H1 (cell line): Measurements from ENCODE around the gene GRIFIN. TPM values are rescaled to one million over a fixed set of nuclear protein-coding genes. Genes with fewer than 3 reads are reported as not detected.

Source experiments
- HDAC2 ChIP-seq, 2 experiments: fragments of 300-600 bp in 1 of 2; sonication (generic) in 1 of 2; IDR thresholded peaks; 2 replicates each; pipeline ENCODE4 v1.6.1; 2011 to 2012; ENCODE audit warnings: low read depth in 2 of 2, low read length in 2 of 2, mild to moderate bottlenecking in 2 of 2, moderate library complexity in 2 of 2, borderline replicate concordance in 1 of 2, inconsistent platforms in 1 of 2
- RNF2 ChIP-seq: fragments of 200-900, 300-1000 bp; sonication (generic); IDR thresholded peaks from 2 replicates; pipeline ENCODE4 v1.7.1; 2016; ENCODE audit warnings: borderline replicate concordance, low read depth, mild to moderate bottlenecking, antibody characterized with exemption, low read length; ENCODE audit not compliant: poor library complexity, severe bottlenecking; ENCODE audit errors: missing control alignments
- polyA plus RNA-seq, 7 experiments: library from polyadenylated mRNA; depleted of rRNA in 3 of 7; stranded (reverse) in 5 of 7; unstranded in 2 of 7; fragments of >200 nt in 5 of 7; fragments of 200-250 nt in 2 of 7; gene quantifications; 1 replicate in 5 of 7; 2 replicates in 1 of 7; 4 replicates in 1 of 7; pipeline versions ENCODE4 v1.2.1 to v1.2.3, GENCODE V29; 2011 to 2013; ENCODE audit warnings: missing spikeins in 2 of 7, mixed read lengths in 2 of 7
- total RNA-seq: library from RNA; stranded (reverse); fragmentation: NEBNext Ultra II Directional; extraction: Animal tissue kit (Norgen Biotek cat#: 25700); gene quantifications from 2 replicates; pipeline ENCODE4 v1.2.1, GENCODE V29; 2021

GRIFIN gene
- total and polyA plus RNA-seq, 2 of the 8 experiments (the other 6 are each of a cell fraction or from before 2014, with no cell fraction given) = not detected

DNA sequence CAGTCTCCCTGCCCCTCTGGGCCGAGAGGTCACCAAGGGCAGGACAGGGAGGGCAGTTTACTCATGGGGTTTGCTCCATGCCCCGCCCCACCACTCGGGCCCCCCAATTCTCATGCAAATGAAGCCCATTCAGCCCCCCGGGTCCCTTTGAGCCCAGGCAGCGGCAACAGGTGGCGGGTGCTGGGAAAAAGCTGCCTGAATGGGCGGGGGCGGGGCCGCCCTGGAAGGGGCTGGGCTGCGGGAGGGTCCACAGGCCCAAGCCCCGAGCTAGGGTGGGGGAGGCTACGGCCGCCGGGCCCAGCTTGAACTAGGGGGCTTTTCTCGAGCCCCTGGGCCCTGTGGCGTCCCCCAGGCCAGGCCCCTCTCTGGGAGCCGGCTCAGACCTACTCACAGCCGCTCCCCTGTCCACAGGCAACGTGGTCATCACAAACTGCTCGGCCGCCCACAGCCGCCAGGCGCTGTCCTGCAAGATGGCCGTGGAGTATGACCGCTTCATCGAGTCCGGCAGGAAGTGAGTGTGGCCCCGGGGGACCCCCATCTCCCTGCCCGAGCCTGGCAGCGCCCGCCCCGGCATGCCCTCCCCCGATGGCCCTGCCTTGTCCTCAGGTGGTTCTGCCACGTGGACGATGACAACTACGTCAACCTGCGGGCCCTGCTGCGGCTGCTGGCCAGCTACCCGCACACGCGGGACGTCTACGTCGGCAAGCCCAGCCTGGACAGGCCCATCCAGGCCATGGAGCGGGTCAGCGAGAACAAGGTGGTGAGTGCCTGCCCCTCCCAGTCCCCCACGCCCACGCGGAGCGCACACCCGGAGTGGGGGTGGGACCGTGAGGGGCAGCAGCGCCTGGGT, 48.8 kb upstream of the GRIFIN start (continued):
- TF ChIP-seq HDAC2 (IDR thresholded peaks at IDR 0.05; ENCODE audit: borderline replicate concordance in 1 of 2, low read depth in 2 of 2, low read length in 2 of 2) (0 out of 4 replicates have a peak, but pooled peaks of 1 of the 2 experiments have one; percentile 42), RNF2 (no peak)
- TF ChIP-seq, all 59 proteins: peak for 13
